ENCODE measurements around the gene MPP3.

- TF ChIP-seq, protein P1, sequence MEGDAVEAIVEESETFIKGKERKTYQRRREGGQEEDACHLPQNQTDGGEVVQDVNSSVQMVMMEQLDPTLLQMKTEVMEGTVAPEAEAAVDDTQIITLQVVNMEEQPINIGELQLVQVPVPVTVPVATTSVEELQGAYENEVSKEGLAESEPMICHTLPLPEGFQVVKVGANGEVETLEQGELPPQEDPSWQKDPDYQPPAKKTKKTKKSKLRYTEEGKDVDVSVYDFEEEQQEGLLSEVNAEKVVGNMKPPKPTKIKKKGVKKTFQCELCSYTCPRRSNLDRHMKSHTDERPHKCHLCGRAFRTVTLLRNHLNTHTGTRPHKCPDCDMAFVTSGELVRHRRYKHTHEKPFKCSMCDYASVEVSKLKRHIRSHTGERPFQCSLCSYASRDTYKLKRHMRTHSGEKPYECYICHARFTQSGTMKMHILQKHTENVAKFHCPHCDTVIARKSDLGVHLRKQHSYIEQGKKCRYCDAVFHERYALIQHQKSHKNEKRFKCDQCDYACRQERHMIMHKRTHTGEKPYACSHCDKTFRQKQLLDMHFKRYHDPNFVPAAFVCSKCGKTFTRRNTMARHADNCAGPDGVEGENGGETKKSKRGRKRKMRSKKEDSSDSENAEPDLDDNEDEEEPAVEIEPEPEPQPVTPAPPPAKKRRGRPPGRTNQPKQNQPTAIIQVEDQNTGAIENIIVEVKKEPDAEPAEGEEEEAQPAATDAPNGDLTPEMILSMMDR (conservative IDR thresholded peaks at IDR 0.05; ENCODE audit: low read length) = no peak
- no peak for TF ChIP-seq EZH2phosphoT487 (IDR thresholded peaks at IDR 0.05; ENCODE audit: borderline replicate concordance, low read depth, low read length)
These were observed 1.2 kb upstream of the MPP3 start for GRCh38 chr17:43834106-43834505.
